D721Med (cell line): ENCODE measurements around the gene ZNRD2.

Experiments
- DNase-seq: peaks from one replicate; pipeline ENCODE4 v3.0.0; 2011; ENCODE audit warnings: low spot score; ENCODE audit not compliant: insufficient read length
- FAIRE-seq: peaks from 2 replicates; lab custom pipeline; 2011; peaks lifted over from hg19 to GRCh38; lab: Jason Lieb, UNC
- TF ChIP-seq, protein P1 (sequence below): IDR thresholded peaks from 2 replicates; pipeline ENCODE4 v1.5.1; 2012; ENCODE audit warnings: mild to moderate bottlenecking, control low read depth; ENCODE audit not compliant: insufficient read depth; ENCODE audit errors: missing control alignments

ZNRD2 gene

DNA sequence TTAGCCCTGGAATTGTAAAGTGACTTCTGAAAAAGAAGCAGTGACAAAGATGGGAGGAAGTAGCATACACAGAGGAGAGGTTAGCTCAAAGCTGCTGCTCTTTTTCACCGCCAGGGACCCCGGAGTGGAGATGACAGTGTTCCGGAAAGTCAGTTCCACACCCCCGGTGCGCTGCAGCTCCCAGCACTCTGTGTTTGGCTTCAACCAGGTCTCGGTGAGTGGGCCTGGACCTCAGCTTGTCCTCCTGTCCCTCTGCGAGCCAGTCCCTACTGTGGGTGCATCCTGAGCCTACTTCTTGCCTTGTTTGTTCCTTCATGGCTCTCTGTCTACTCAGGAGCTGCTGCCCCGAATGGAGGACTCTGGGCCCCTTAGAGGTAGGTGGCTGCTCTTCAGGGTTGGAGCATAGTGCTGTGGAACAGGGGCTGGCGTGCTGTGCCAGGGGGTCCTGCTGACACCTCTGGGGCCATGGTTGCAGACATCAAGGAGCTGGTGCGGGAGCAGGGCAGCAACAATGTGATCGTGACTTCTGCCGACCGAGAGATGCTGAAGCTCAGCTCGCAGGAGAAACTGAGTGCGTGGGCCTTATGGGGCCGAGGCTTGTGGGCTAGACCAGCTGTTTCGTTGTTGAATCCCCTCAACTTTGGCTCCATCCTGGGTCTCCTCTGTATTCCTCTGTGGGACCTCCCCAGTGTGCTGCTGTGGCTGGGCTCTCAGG lies 47.0 kb downstream of the ZNRD2 start:
- FAIRE-seq (no peak), DNase-seq (no peak)
- TF ChIP-seq, protein P1, sequence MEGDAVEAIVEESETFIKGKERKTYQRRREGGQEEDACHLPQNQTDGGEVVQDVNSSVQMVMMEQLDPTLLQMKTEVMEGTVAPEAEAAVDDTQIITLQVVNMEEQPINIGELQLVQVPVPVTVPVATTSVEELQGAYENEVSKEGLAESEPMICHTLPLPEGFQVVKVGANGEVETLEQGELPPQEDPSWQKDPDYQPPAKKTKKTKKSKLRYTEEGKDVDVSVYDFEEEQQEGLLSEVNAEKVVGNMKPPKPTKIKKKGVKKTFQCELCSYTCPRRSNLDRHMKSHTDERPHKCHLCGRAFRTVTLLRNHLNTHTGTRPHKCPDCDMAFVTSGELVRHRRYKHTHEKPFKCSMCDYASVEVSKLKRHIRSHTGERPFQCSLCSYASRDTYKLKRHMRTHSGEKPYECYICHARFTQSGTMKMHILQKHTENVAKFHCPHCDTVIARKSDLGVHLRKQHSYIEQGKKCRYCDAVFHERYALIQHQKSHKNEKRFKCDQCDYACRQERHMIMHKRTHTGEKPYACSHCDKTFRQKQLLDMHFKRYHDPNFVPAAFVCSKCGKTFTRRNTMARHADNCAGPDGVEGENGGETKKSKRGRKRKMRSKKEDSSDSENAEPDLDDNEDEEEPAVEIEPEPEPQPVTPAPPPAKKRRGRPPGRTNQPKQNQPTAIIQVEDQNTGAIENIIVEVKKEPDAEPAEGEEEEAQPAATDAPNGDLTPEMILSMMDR: no peak

GRCh38 chr11:65617990-65618751 lies 47.9 kb downstream of the ZNRD2 start:
- DNase-seq (no peak), FAIRE-seq (no peak)
- TF ChIP-seq, protein P1: no peak

DNA sequence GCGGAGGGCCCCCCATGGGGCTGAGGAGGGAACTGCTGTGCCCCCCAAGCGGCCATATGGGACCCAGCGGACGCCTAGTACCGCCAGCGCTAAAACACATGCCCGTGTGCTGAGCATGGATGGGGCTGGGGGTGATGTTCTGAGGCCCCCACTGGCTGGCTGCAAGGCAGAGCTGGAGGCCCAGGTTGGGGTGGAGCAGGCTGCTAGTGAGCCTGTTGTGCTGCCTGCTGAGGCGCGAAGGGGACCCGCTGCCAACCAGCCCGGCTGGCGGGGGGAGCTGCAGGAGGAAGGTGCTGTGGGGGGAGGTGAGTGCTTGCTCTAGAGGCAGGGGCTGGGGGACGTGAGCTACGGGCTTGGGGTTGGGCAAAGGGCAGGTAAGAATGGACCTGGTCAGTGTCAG lies 48.5 kb downstream of the ZNRD2 start:
- TF ChIP-seq, protein P1: no peak
- no peak for FAIRE-seq
- no peak for DNase-seq

GRCh38 chr11:65619281-65619928 lies 49.1 kb downstream of the ZNRD2 start:
- DNase-seq (no peak), FAIRE-seq (no peak)
- TF ChIP-seq, protein P1: no peak

- FAIRE-seq: no peak
Measured at GRCh38 chr11:65620666-65621065, 50.4 kb downstream of the ZNRD2 start.

GRCh38 chr11:65621460-65621859 lies 51.2 kb downstream of the ZNRD2 start:
- no peak for FAIRE-seq
- TF ChIP-seq, protein P1: no peak
- no peak for DNase-seq

More at GRCh38 chr11:65620666-65621065, 50.4 kb downstream of the ZNRD2 start:
- no peak for DNase-seq
- TF ChIP-seq, protein P1: no peak
